Measurements from ENCODE around the gene MCRIP2.

Gene MCRIP2

DNA sequence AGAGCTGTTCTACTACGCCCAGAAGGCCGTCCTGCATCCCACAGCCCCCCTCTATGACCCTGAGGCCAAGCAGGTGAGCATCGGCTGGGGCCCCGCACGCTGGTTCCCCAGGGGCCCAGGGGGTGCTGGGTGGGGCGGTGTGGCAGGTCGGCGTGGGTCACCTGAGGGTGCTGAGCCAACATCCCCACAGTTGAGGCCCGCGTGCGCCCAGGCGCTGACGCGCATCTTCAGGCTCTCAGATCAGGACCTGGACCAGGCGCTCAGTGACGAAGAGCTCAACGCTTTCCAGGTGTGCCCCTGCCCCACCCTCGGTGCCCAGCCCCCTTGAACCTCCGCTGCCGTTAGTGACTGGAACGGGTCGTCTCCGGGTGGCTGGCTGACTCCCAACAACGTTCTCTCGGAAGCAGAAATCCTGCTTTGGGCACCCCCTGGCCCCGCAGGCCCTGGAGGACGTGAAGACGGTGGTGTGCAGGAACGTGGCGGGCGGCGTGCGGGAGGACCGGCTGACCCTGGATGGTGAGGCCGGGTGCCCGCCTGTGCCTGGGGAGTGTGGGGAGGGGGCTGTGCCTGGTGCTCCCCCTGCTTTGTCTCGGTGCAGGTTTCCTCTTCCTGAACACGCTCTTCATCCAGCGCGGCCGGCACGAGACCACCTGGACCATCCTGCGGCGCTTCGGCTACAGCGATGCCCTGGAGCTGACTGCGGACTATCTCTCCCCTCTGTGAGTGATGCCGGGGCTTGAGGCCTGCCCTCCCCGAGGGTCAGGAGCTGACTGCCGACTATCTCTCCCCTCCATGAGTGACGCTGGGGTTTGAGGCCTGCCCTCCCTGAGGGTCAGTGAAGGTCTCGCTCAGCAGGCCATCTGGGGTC is 29.1 kb downstream of the MCRIP2 start:
- DNase-seq (ENCODE audit: low spot score) = no peak

DNA sequence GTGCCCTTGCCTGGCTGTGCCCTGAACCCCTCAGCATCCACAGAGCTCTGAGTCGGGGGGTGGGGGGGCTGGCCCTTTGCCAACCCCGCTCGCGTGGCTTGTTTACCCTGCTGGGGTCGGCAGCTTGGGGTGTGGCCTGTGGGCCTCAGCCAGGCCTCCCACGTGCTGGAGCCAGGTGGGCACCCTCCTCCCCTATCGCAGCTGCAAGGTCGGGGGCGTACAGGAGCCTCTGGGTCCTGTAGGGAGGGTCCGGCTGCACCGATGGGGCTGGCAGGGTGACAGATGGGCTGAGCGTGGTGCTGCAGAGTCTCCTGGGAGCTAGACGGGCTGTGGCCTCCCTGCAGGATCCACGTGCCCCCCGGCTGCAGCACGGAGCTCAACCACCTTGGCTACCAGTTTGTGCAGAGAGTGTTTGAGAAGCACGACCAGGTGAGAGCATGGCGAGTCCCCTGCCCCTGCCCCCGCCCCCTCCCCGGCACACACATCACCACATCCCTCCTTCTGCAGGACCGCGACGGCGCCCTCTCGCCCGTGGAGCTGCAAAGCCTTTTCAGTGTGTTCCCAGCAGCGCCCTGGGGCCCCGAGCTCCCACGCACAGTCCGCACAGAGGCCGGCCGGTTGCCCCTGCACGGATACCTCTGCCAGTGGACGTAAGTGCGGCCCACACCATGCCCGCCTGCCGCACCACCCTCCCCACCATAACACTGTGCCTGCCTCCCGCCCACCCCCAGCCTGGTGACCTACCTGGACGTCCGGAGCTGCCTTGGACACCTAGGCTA is 29.9 kb downstream of the MCRIP2 start:
- DNase-seq (ENCODE audit: low spot score) = no peak

- DNase-seq (ENCODE audit: low spot score) = no peak
These were observed 30.7 kb downstream of the MCRIP2 start for GRCh38 chr16:672371-672770.

- DNase-seq (ENCODE audit: low spot score) = no peak
These were observed 31.2 kb downstream of the MCRIP2 start for GRCh38 chr16:672851-673250.

GRCh38 chr16:673399-673991 is 31.9 kb downstream of the MCRIP2 start:
- DNase-seq (ENCODE audit: low spot score) = no peak

- DNase-seq (ENCODE audit: low spot score) = no peak
These were observed 32.7 kb downstream of the MCRIP2 start for GRCh38 chr16:674214-674881.

DNA sequence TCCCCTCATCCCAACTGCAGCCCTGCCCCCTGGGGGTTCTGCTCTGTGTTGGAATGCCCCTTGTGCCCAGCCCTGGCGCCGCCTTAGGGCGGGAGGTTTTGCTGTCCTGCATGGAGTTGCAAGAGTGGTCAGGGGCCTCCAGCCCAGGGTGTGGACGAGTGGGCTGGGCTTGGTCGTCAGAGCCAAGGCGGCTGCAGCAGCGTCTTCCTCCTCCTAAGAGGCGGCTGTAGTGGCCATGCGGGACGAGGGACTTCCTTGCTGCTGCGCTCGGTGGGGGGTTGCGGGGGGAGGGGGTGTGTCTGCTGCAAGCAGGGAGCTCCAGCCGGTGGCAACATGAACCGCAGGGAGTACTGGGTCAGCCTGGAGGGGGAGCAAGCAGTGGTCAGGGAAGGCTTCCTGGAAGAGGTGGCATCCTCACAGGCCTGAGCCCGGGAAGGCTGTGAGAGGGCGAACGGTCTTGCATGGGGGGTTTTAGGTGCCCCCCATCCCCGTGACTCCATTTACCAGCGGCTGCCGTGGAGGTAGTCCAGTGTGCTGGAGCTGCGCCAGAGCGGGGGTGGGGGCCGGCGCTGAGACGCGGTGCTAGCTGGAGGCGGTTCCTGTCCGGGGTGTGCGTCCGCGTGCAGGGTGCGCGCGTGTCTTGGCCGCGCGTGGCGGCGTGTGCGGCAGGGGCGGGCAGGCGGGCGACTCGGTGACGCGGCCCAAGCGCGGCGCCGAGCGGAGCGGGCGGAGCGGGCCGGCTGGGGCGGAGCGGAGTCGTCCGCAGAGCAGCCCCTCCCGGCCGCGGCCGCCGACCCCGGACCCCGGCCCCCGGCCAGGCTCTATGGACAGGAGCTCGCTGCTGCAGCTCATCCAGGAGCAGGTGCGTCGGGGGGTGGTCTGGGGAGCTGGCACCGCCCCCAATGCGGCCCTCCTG is 33.6 kb downstream of the MCRIP2 start, which contains the start of gene RHBDL1:
Gene RHBDL1 (plus strand): TSS at position 704 of the 916 bp plus-strand sequence. CDS start 120 bp downstream, at position 824.
- DNase-seq (ENCODE audit: low spot score) = no peak

GRCh38 chr16:675884-676564 is 34.4 kb downstream of the MCRIP2 start:
- no peak for DNase-seq (ENCODE audit: low spot score)

GRCh38 chr16:676565-676902 is 34.9 kb downstream of the MCRIP2 start:
- DNase-seq (ENCODE audit: low spot score) = no peak

GRCh38 chr16:676913-677312 is 35.3 kb downstream of the MCRIP2 start:
- DNase-seq (ENCODE audit: low spot score) = no peak

GRCh38 chr16:677316-678190 is 35.9 kb downstream of the MCRIP2 start:
- DNase-seq (ENCODE audit: low spot score) = no peak

GRCh38 chr16:678209-678857 is 36.7 kb downstream of the MCRIP2 start:
- no peak for DNase-seq (ENCODE audit: low spot score)

DNA sequence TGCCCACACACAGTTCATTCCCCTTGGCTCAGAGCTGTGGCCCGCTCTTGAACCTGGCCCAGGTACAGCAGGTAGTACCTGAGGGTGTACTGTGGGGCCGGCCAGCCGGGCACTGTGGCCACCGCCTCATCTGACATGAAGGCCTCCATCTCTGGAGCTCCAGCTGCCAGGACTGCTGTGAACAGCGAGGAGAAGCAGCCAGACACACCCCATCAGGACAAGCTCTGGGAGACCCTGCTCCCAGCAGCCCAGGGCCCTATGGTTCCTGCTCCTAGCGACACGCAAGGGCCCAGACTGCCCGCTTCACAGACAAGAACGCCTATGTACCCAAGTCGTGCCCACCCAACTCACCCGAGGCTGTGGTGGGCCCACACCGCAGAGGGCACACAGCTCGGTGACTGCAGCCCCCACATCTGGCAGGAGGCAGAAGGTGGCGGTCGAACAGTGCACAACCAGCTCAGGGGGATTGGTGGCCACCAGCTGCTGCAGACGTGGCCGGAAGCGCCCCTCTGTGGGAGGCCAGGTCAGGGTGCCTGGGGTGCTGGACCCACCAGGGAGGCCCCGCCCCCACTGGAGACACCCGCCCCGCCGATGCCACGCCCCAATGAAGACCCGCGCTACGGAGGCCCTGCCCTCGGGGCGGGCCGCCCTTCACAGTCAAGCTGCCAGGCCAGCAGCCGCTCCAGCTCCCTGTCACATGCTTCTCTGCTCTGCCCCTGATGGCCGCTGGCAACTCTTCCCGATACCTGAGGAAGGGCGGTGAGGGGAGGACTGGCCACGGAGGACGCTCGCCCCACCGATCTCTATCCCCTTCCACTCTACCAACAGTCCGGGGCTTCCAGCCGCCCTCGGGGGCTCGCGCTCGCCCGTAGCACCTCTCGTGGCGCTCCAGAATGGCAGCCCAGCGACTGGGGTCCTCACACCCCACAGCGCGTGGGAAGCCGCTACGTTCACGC is 37.5 kb downstream of the MCRIP2 start:
- no peak for DNase-seq (ENCODE audit: low spot score)

DNA sequence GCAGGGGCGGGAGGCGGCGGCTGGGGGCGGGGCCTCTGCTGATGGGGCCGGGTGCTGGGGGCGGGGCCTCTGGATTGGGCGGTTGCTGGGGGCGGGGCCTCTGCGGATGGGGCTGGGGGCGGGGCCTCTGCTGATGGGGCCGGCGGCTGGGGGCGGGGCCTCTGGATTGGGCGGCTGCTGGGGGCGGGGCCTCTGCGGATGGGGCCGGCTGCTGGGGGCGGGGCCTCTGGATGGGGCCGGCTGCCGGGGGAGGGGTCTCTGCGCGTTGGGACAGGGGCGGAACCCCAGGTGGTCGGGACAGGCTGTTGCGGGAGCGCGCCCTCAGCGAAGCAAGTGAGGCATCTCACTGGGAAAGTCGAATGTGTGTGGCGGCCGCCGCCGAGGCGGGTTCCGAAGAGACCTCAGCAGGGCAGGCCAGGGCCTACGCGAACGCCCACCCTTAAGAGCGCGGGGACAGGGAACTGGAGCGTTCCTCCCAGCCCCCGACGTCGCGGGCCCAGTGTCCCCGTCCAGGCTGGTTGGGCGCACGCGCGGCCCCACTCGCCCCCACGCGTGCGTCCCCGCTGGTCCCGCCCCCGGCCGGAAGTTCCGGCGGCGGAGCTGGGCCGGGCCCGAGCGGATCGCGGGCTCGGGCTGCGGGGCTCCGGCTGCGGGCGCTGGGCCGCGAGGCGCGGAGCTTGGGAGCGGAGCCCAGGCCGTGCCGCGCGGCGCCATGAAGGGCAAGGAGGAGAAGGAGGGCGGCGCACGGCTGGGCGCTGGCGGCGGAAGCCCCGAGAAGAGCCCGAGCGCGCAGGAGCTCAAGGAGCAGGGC is 38.4 kb downstream of the MCRIP2 start, which contains the start of gene STUB1:
Gene STUB1 (plus strand): TSS at position 597 of the 811 bp plus-strand sequence. CDS start 116 bp downstream, at position 713.
- peak; percentile 93 for DNase-seq (ENCODE audit: low spot score)

- no peak for DNase-seq (ENCODE audit: low spot score)
These were observed 39.0 kb downstream of the MCRIP2 start for GRCh38 chr16:680625-680945.

- DNase-seq (ENCODE audit: low spot score) = no peak
These were observed 39.5 kb downstream of the MCRIP2 start for GRCh38 chr16:680967-681745.
